KOPT-K1 (cell line): Measurements from ENCODE around the gene FCRL1.

ENCODE experiments used
- H3K27ac ChIP-seq: fragments of 200-600 bp; sonication (generic); 2 replicates; pipeline ENCODE4 v1.5.1; 2016; ENCODE audit warnings: antibody characterized with exemption, mild to moderate bottlenecking, low read depth, low read length; ENCODE audit not compliant: poor library complexity, severe bottlenecking
- H3K36me3 ChIP-seq: fragments of 200-600 bp; sonication (generic); 2 replicates; pipeline ENCODE4 v1.5.1; 2017; ENCODE audit warnings: antibody characterized with exemption, mild to moderate bottlenecking, low read length, moderate library complexity; ENCODE audit not compliant: insufficient read depth
- H3K9me3 ChIP-seq: fragments of 200-600 bp; sonication (generic); 2 replicates; pipeline ENCODE4 v1.5.1; 2017; ENCODE audit warnings: antibody characterized with exemption, low read length, mild to moderate bottlenecking; ENCODE audit not compliant: insufficient read depth, poor library complexity, severe bottlenecking

The FCRL1 gene

DNA sequence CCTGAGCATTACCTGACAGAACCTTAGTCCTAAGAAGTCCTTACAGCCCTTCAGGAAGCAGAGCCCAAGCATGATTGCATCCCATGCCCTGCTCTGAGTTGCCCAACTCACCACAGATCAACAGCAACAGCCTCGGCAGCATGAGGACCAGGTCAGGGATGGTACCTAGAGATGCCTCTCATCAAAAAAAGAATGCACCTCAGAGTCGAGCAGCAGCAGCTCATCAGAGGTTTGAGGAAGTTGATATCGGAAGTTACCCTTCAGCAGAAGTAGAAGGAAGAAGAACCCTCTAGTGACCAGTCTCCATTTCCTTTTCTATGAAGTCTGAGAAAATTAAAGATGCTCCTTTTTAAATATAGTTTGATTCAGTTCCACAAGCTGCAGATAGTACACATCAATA is at the start of gene FCRL1:
Gene FCRL1 (minus strand): TSS at position 225 of the 400 bp plus-strand sequence. CDS start 83 bp downstream, at position 142.
- Histone ChIP-seq H3K9me3 (no peaks in the 10 kb centered on the region), H3K27ac (no peak within 1 kb of the TSS)

GRCh38 chr1:157868654-157869053 is 48.7 kb upstream of the FCRL1 start:
- H3K27ac ChIP-seq = no peak overlapping the region

More for the DNA sequence above, at the start of gene FCRL1:
- no peaks in the 10 kb centered on the region for H3K36me3 ChIP-seq

DNA sequence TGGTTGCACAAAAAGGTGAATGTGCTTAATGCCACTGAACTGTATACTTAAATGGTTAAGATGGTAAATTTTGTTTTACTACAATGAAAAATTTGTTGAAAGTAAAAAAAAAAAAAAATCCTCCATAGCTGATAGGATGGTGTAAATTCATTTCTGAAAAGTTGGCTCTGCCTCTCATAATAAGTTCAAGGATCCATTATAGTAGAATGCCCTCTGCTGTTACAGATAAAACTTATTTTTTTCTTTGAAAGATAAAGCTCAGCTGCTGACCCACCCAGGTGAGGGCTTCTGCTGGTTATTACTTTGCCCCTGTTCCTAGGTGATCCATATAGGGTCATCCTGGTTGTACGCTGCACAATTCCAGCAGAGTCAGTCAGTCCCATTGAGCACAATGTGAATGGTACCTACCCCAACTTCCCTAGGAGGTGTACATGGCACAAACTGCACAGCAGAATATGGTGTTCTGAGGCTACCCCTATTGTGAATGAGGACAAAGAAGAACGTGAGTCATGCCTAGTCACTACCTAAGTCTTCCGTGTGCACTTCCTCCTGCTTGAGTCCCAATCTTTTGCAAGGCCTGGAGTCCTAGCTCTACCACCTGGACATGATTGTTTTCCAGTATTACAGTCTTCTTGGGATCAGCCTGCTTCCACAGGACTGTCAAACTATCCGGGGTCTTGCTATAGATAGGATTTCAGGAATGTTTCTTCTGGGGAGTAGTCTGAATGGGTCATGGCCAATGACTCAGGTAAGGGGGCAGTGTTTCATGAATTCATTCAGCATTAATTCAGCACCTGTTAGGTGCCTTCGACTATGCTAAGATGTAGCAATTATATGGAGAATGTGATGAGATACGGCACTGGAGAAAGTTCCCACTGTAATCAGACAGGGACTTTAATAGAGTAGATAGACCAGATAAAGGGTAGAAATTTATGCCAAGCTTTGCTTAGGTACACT is 42.5 kb upstream of the FCRL1 start:
- Histone ChIP-seq H3K9me3 (no peaks in the 10 kb centered on the region), H3K27ac (no peak overlapping the region), H3K36me3 (no peaks in the 10 kb centered on the region)

More at GRCh38 chr1:157868654-157869053, 48.7 kb upstream of the FCRL1 start:
- Histone ChIP-seq H3K9me3 (no peaks in the 10 kb centered on the region), H3K36me3 (no peaks in the 10 kb centered on the region)

- no peaks in the 10 kb centered on the region for H3K9me3 ChIP-seq
- no peaks in the 10 kb centered on the region for H3K36me3 ChIP-seq
- H3K27ac ChIP-seq = no peak overlapping the region
These were observed 36.6 kb upstream of the FCRL1 start for GRCh38 chr1:157856538-157856937.

- H3K36me3 ChIP-seq = no peaks in the 10 kb centered on the region
- H3K27ac ChIP-seq = no peak overlapping the region
- H3K9me3 ChIP-seq = no peaks in the 10 kb centered on the region
These were observed 32.6 kb upstream of the FCRL1 start for GRCh38 chr1:157852476-157852875.

DNA sequence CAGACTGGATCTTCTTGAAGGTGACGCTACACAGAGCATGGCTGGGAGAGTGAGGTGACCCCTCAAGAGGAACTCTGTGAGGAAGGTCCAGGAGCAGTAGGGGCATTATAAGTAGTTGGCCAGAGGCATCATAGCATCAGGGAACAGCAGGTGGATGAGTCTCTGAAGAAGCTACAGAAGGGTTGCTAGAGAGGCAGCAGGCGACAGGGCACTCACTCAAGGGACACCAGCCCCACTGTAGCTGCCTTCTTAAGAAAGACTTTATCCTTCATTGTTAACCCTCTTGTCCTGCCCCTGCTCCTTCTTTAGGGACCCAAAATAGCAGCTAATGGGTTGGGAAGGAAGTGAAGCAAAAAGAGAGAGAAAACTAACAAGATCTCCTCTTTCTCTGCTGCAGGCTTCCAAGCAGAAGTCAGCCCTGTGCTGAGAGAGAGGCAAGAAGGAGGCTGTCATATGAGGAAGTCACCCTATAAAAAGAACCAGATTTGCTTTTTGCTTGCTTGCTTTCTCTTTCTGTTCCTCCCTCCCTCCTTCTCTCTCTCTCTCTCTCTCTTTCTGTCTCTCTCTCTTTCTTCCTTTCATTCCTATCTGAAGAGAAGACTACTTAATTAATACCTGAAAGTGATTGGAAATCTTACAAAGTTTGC is 29.4 kb upstream of the FCRL1 start:
- Histone ChIP-seq H3K9me3 (no peaks in the 10 kb centered on the region), H3K27ac (no peak overlapping the region), H3K36me3 (no peaks in the 10 kb centered on the region)

DNA sequence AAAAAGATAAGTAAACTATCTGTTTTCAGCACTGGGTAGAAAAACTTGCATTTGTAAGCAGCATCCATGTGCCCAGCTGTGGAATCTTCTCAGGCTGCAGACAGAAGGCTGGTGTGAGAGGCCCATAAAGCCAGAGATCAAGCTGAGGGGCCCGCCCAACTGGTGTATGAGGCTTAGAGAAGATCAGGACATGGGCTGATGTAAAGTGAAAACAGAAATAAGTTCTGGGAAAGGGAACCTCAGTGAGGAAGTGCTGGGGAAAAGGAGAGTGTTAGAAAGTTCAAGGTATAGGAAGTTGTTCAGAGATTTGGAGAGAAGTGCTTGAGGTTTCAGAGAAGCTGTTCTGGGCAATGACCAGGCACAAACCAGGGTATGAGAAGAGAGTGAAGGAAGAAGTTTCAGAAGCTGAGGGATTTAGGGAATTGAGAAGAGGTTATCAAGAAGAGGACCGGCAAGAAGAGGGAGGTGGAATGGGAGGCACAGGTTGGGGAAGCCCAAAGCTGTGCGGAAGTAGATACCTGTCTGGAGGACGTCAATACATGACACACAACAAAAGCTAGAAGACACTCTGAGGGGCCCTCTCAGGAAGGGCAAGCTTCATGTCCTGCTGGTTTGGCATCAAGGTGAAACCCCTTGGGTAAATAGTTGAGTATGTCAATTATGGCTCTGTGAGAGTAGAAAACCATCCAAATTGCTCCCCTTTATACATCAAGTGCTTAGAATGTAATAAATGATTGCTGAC is 24.3 kb upstream of the FCRL1 start:
- Histone ChIP-seq H3K36me3 (no peaks in the 10 kb centered on the region), H3K9me3 (no peaks in the 10 kb centered on the region), H3K27ac (no peak overlapping the region)

GRCh38 chr1:157842939-157843338 is 23.0 kb upstream of the FCRL1 start:
- H3K9me3 ChIP-seq = no peaks in the 10 kb centered on the region
- no peak overlapping the region for H3K27ac ChIP-seq
- H3K36me3 ChIP-seq = no peaks in the 10 kb centered on the region

GRCh38 chr1:157841708-157842107 is 21.8 kb upstream of the FCRL1 start, which contains the start of gene CD5L:
Gene CD5L, minus strand, starts transcription at chr1:157841808. Its CDS starts 107 bp downstream, at chr1:157841701.
- Histone ChIP-seq H3K27ac (no peak within 1 kb of the TSS), H3K36me3 (no peaks in the 10 kb centered on the region), H3K9me3 (no peaks in the 10 kb centered on the region)

DNA sequence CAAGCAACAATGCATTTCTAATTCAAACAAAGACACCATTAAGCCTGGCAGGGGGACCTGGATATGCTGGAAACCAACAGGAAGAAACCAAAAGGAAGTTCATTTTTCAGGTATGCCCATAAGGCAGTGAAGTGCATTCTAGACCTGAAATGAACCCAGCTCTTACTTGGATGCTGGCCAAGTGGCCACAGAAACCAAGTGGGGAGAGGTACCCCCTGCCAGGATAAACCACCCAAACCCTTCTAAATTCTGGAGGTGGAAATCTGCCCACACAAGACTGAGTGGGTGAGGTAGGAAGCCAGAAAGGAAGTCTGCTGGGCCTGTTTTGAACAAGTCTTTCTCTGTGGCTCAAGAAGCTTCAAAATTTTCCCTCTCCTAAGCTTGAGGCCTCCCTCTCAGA is 19.0 kb upstream of the FCRL1 start:
- H3K27ac ChIP-seq = no peak overlapping the region
- no peaks in the 10 kb centered on the region for H3K9me3 ChIP-seq
- H3K36me3 ChIP-seq = no peaks in the 10 kb centered on the region

GRCh38 chr1:157834430-157834829 is 14.5 kb upstream of the FCRL1 start:
- no peaks in the 10 kb centered on the region for H3K36me3 ChIP-seq
- H3K9me3 ChIP-seq = no peaks in the 10 kb centered on the region
- no peak overlapping the region for H3K27ac ChIP-seq

GRCh38 chr1:157833145-157833544 is 13.2 kb upstream of the FCRL1 start:
- H3K36me3 ChIP-seq = no peaks in the 10 kb centered on the region
- H3K9me3 ChIP-seq = no peaks in the 10 kb centered on the region
- no peak overlapping the region for H3K27ac ChIP-seq

- H3K36me3 ChIP-seq = no peaks in the 10 kb centered on the region
- H3K27ac ChIP-seq = no peak overlapping the region
- H3K9me3 ChIP-seq = no peaks in the 10 kb centered on the region
These were observed 12.2 kb upstream of the FCRL1 start for GRCh38 chr1:157831968-157832626.

GRCh38 chr1:157830887-157831286 is 11.0 kb upstream of the FCRL1 start:
- Histone ChIP-seq H3K36me3 (no peaks in the 10 kb centered on the region), H3K9me3 (no peaks in the 10 kb centered on the region), H3K27ac (no peak overlapping the region)
